Suprapubic skin (tissue), 3 donors: ENCODE data around the gene TGFBR3.

Experiments used
- POLR2A ChIP-seq, 2 donors: fragments of 450-650 bp; IDR thresholded peaks; one replicate each; pipeline ENCODE4 v1.6.1; 2017; ENCODE audit warnings: antibody characterized with exemption in 2 of 2, mild to moderate bottlenecking in 2 of 2, moderate library complexity in 2 of 2
- TF ChIP-seq, protein P1 (sequence below), 2 donors: fragments of 200-600 bp in 1 of 2; fragments of 450-650 bp in 1 of 2; sonication (generic) in 1 of 2; IDR thresholded peaks; one replicate each; pipeline ENCODE4 v1.5.1; 2016 to 2019; ENCODE audit warnings: antibody characterized with exemption in 2 of 2, mild to moderate bottlenecking in 1 of 2, moderate library complexity in 1 of 2

DNA sequence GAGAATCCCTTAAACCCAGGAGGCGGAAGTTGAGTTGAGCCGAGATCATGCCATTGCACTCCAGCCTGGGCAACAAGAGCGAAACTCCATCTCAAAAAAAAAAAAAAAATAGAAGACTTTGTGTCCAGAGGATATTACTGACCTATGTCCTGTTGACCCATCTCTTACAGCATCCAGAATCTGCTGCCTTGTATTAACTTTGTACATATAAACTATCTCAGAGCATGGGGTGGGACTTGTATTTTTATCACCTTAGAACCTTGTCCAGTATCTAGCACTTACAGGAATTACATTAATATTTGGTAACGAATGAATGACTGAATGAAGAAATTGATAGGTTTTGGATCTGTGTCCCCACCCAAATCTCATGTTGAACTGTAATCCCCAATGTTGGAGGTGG lies 117.8 kb downstream of the TGFBR3 start:
- TF ChIP-seq, protein P1, sequence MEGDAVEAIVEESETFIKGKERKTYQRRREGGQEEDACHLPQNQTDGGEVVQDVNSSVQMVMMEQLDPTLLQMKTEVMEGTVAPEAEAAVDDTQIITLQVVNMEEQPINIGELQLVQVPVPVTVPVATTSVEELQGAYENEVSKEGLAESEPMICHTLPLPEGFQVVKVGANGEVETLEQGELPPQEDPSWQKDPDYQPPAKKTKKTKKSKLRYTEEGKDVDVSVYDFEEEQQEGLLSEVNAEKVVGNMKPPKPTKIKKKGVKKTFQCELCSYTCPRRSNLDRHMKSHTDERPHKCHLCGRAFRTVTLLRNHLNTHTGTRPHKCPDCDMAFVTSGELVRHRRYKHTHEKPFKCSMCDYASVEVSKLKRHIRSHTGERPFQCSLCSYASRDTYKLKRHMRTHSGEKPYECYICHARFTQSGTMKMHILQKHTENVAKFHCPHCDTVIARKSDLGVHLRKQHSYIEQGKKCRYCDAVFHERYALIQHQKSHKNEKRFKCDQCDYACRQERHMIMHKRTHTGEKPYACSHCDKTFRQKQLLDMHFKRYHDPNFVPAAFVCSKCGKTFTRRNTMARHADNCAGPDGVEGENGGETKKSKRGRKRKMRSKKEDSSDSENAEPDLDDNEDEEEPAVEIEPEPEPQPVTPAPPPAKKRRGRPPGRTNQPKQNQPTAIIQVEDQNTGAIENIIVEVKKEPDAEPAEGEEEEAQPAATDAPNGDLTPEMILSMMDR (IDR thresholded peaks at IDR 0.05) = no peak
- TF ChIP-seq POLR2A (IDR thresholded peaks at IDR 0.05) = no peak
